ENCODE measurements around the gene EPHA6.

The EPHA6 gene

DNA sequence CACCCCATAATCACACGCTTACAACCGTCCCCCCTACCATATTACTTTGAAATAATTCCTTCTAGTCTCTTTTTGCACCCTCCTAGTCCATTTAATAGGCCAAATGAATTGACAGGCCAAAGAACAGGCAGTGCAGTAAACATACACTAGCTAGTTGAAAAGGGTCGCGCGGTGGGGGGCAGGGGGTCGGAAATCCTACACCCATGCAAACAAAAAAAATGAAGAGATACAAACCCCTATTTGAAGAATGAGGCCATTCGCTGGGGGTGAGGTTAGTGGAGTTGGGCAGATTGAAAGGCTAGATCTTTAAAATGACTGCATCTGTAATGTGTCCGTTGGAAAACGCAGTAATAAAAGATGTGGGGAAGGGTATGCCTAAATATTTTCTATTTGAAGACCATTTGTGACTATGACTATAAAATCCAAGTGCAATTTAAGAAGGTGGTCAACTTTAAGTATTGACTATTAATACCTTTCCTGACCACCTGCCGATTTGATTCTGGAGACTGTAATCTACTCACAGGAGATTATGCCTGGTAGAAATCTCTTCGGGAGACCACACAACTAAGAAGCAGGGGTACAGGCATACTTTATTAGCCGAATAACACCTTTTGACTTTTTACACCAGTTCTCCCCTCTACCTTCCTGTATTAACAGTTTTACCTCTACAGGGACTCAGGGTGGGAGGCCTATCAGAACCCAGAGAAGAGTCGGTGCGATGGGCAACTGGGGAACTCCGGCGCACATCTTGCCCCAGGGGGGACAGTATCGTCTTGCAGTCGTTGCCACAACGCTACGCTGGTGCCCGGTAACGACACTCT is 949.4 kb downstream of the EPHA6 start:
- DNase-seq (ENCODE audit: low read depth): no peak
- H3K4me3 ChIP-seq (ENCODE audit: low read depth, low read length): peak overlapping the region; percentile 85
- TF ChIP-seq, protein P1, sequence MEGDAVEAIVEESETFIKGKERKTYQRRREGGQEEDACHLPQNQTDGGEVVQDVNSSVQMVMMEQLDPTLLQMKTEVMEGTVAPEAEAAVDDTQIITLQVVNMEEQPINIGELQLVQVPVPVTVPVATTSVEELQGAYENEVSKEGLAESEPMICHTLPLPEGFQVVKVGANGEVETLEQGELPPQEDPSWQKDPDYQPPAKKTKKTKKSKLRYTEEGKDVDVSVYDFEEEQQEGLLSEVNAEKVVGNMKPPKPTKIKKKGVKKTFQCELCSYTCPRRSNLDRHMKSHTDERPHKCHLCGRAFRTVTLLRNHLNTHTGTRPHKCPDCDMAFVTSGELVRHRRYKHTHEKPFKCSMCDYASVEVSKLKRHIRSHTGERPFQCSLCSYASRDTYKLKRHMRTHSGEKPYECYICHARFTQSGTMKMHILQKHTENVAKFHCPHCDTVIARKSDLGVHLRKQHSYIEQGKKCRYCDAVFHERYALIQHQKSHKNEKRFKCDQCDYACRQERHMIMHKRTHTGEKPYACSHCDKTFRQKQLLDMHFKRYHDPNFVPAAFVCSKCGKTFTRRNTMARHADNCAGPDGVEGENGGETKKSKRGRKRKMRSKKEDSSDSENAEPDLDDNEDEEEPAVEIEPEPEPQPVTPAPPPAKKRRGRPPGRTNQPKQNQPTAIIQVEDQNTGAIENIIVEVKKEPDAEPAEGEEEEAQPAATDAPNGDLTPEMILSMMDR (IDR thresholded peaks at IDR 0.05; ENCODE audit: low read depth, low read length, missing control alignments): no peak
- in situ Hi-C loops (cut with HindIII; ENCODE audit: low sequenced_read_pairs): no loop called here

DNA sequence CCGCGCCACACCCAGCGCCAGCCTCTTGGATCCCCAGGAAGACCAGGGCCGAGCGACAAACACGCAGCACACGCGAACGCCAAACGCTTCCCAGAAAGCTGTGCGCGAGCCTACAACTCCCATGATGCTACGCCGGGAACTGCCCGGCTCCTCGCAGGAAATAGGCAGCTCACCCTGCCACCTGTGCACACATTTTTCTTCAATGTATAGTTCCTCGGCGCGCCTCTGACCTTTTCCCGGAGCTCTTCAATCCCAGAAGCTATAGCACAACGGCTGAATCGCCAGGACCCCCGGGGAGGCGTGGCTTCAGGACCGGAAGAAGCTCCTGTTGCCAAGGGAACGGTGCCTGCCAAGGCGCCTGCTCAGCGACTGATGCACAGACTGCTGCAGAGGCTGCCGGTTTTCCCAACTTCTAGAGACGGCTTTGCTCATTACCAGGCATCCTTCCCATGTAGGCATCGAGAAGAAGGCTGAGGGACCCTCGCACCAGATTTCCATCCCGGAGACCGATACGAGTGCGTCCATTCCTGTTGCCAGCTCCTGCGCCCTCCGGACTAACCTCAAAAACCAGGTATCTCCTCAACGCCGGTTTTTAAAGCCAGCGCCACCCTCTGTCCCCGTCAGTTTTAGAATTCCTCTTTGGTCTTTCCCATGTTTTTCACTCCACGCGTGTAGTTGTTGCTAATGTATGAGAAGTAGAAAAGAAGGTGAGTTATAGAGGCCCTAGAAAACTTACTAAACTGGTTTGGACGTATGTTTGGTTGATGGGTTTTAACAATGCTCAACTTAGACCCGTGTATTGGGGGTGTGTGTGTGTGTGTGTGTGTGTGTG is 950.2 kb downstream of the EPHA6 start, which contains the start of gene ARL6:
Gene ARL6 (plus strand): TSS at position 352 of the 832 bp plus-strand sequence. CDS start 3,350 bp downstream, outside the sequence.
- in situ Hi-C loops (cut with HindIII; ENCODE audit: low sequenced_read_pairs): no loop called here
- H3K4me3 ChIP-seq (ENCODE audit: low read depth, low read length): peak within 1 kb of the TSS; percentile 85
- TF ChIP-seq, protein P1 (IDR thresholded peaks at IDR 0.05; ENCODE audit: low read depth, low read length, missing control alignments): no peak
- DNase-seq (ENCODE audit: low read depth): peak; percentile 59

DNA sequence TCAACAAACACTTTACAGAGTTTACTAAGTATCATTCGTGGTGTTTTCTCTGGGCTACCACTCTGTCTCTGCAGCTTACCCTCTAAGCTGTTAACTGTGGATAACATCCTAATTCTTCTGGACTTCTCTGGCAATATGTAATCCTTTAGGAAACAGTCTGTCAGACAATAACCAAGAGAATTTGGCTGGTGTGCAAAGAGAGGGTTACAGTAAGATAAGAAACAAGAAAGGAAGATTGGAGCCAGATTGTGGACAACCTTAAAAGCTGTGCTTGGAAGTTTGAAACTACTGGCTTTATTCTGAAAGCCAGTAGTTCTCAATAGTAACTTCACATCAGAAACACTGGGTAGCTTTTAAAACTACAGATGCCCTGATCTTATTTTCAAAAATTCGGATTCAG is 950.9 kb downstream of the EPHA6 start:
- no peak for DNase-seq (ENCODE audit: low read depth)
- H3K4me3 ChIP-seq (ENCODE audit: low read depth, low read length): peak overlapping the region; percentile 85
- TF ChIP-seq, protein P1 (IDR thresholded peaks at IDR 0.05; ENCODE audit: low read depth, low read length, missing control alignments): no peak
- in situ Hi-C loops (cut with HindIII; ENCODE audit: low sequenced_read_pairs): no loop called here

DNA sequence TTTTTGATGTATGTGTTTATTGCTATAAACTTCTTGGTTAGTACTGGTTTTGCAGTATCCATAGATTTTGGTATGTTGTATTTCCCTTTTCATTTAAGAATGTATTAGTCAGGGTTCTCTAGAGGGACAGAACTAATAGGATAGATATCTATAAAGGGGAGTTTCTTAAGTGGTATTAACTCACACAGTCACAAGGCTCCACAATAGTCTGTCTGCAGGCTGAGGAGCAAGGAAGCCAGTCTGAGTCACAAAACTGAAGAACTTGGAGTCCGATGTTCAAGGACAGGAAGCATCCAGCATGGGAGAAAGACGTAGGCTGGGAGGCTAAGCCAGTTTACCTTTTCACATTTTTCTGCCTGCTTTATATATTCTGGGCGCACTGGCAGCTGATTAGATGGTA is 958.5 kb downstream of the EPHA6 start:
- DNase-seq (ENCODE audit: low read depth): no peak
- TF ChIP-seq, protein P1 (IDR thresholded peaks at IDR 0.05; ENCODE audit: low read depth, low read length, missing control alignments): no peak
- no peak overlapping the region for H3K4me3 ChIP-seq (ENCODE audit: low read depth, low read length)
- in situ Hi-C loops (cut with HindIII; ENCODE audit: low sequenced_read_pairs): no loop called here

DNA sequence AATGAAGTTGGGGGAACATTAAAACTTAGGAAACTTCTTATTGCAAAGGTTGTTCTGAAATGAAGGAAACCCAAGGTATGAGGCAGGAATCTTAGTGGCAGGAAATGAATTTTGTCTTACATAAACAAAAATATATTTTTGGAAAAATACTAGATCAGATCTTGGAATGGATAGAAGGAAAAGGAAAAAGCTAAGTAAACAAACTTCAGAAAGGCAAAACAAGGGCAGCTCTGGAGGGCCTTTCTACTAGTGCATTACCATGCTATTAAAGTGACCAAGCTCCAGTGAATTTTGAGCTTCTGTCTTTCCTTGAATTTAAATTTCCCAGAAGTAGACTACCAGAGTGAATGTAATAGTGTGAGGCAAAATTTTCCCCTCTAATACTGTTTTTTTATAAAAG is 963.8 kb downstream of the EPHA6 start:
- DNase-seq (ENCODE audit: low read depth): no peak
- no peak overlapping the region for H3K4me3 ChIP-seq (ENCODE audit: low read depth, low read length)
- in situ Hi-C loops (cut with HindIII; ENCODE audit: low sequenced_read_pairs): no loop called here
- TF ChIP-seq, protein P1 (IDR thresholded peaks at IDR 0.05; ENCODE audit: low read depth, low read length, missing control alignments): no peak

DNA sequence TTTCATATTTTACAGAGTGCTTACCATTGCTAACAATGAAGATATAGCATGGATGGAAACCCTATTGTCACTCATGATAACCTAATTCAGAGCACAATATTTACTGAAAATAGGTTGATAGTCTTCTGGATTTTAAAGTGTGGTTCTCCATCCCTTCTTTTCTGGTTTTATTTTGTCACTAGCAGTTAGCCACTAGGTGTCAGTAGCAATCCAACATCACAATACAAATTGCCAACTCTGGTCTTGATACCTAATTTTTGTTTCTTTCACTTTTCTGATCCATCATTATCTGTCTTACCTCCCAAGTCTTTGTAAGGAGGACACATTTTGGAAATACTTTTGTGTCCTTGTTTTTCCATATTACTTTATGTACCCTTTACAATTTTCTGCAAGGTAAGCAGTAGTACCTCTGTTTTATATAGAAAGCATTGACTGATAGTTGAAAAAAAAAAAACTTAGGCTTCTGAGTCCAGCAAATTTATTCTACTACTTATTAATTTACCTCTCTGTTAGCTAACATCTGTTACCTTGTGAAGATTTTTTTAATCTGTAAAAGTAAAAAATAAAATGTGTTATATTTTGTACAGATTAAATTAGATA is 979.1 kb downstream of the EPHA6 start:
- no peak overlapping the region for H3K4me3 ChIP-seq (ENCODE audit: low read depth, low read length)
- TF ChIP-seq, protein P1 (IDR thresholded peaks at IDR 0.05; ENCODE audit: low read depth, low read length, missing control alignments): peak; percentile 57
- in situ Hi-C loops (cut with HindIII; ENCODE audit: low sequenced_read_pairs): no loop called here
- DNase-seq (ENCODE audit: low read depth): peak; percentile 59

Data from astrocyte of the cerebellum (primary cell).